PC-9 (cell line): ENCODE results near the gene C20orf144.

Experiments used
- CTCF ChIP-seq: fragments of 200-600 bp; sonication (generic); conservative IDR thresholded peaks from 2 replicates; pipeline ENCODE4 v1.6.1; 2017; ENCODE audit warnings: mixed run types, antibody characterized with exemption, mild to moderate bottlenecking, moderate library complexity
- EZH2 ChIP-seq: fragments of 200-600 bp; sonication (generic); IDR thresholded peaks from 2 replicates; pipeline ENCODE4 v1.8.0; 2017; ENCODE audit warnings: antibody characterized with exemption, low read depth

DNA sequence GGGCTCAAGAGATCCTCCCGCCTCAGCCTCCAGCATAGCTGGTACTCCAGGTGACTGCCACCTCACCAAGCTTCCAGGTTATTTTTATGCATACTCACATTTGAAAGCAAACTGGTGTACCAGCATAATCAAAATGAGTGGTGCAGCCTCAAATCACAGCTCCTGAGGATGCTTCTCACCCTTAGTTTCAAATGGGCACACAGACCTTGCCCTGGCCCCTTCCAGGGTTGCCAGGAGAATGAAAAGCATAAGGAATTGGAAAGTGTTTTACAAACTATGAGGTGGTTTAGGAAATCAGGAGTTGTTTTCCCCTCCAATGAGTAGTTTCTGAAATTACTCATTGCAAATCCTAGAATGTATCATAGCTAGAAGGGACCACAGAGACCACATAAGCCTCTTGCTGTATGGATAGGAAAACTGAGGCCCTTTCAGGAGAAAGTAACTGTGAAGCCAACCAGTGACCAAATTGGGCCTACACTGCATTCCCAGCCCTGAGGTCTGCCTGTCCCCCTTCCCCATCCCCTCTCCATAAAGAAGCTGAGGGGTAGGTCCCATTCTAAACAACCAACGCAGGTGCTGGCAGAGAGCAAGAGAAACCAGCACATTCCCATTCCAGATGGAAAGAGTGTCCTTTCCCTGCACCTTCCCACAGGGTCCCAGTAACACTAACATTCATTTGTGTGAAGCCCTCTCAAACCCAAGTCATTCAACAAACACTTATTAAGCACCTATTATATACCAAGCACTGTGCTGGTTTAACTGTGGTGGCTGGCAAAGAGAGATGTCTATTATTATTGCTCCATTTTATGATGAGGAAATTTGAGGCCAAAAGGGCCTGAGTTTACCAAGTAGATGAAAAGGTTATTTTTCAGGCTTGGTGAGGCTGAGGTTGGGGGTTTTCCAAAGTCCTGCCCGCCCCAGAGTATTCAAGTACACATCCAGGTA lies 26.1 kb downstream of the C20orf144 start:
- no peak for TF ChIP-seq CTCF
- no peak for TF ChIP-seq EZH2
